Neuronal stem cell (in vitro differentiated cells): Measurements from ENCODE around the gene GPR139.

Source experiments
- DNase-seq: peaks from one replicate; pipeline ENCODE4 v3.0.0-alpha.2; 2013; ENCODE audit warnings: low spot score
- H2AFZ ChIP-seq: one replicate; pipeline ENCODE4 v1.6.1; 2013; ENCODE audit warnings: mild to moderate bottlenecking, low read length, inconsistent platforms
- H2AK5ac ChIP-seq: 2 replicates; pipeline ENCODE4 v1.6.1; 2013; ENCODE audit warnings: low read depth, mild to moderate bottlenecking, inconsistent platforms, low read length, moderate library complexity, mixed read lengths
- H2BK120ac ChIP-seq: 2 replicates; pipeline ENCODE4 v1.6.1; 2013; ENCODE audit warnings: low read depth, mild to moderate bottlenecking, inconsistent platforms, low read length, moderate library complexity, mixed read lengths
- H2BK12ac ChIP-seq: one replicate; pipeline ENCODE4 v1.6.1; 2013; ENCODE audit warnings: low read length, inconsistent platforms
- H2BK15ac ChIP-seq: 2 replicates; pipeline ENCODE4 v1.6.1; 2013; ENCODE audit warnings: mild to moderate bottlenecking, low read length, inconsistent platforms, mixed read lengths
- H2BK5ac ChIP-seq: one replicate; pipeline ENCODE4 v1.6.1; 2013; ENCODE audit warnings: inconsistent platforms, mild to moderate bottlenecking, low read length, moderate library complexity
- H3K14ac ChIP-seq: one replicate; pipeline ENCODE4 v1.6.1; 2013; ENCODE audit warnings: low read length, inconsistent platforms
- H3K18ac ChIP-seq: 2 replicates; pipeline ENCODE4 v1.6.1; 2013; ENCODE audit warnings: low read length, inconsistent platforms
- H3K23ac ChIP-seq: 2 replicates; pipeline ENCODE4 v1.6.1; 2013; ENCODE audit warnings: low read depth, mild to moderate bottlenecking, mixed read lengths, low read length, inconsistent platforms; ENCODE audit not compliant: poor library complexity
- H3K27ac ChIP-seq: replicated peaks from 3 replicates; pipeline ENCODE4 v1.5.1; 2013; ENCODE audit warnings: low read length, inconsistent platforms
- H3K27me3 ChIP-seq, 3 experiments: 2 replicates each; pipeline ENCODE4 v1.6.1; 2013; ENCODE audit warnings: low read length in 3 of 3, mild to moderate bottlenecking in 2 of 3, inconsistent platforms in 1 of 3, low read depth in 1 of 3, mixed read lengths in 1 of 3, moderate library complexity in 1 of 3; ENCODE audit not compliant: control insufficient read depth in 3 of 3, insufficient read depth in 3 of 3
- H3K36me3 ChIP-seq, 2 donors: replicated peaks in 1 of 2; 2 replicates each; pipeline ENCODE4 v1.6.1; 2013; ENCODE audit warnings: low read length in 2 of 2; ENCODE audit not compliant: control insufficient read depth in 2 of 2, insufficient read depth in 2 of 2
- H3K4ac ChIP-seq: 2 replicates; pipeline ENCODE4 v1.6.1; 2013; ENCODE audit warnings: inconsistent platforms, mild to moderate bottlenecking, low read length, moderate library complexity
- H3K4me1 ChIP-seq, 2 donors: 1 replicate in 1 of 2; 2 replicates in 1 of 2; pipeline ENCODE4 v1.6.1; 2013; ENCODE audit warnings: low read length in 2 of 2, low read depth in 1 of 2; ENCODE audit not compliant: control insufficient read depth in 2 of 2, insufficient read depth in 1 of 2
- H3K4me2 ChIP-seq: one replicate; pipeline ENCODE4 v1.6.1; 2013; ENCODE audit warnings: mild to moderate bottlenecking, low read length, inconsistent platforms; ENCODE audit not compliant: insufficient read depth, poor library complexity, severe bottlenecking
- H3K4me3 ChIP-seq, 2 donors: 2 replicates each; pipeline ENCODE4 v1.5.1; 2013; ENCODE audit warnings: low read length in 2 of 2, mild to moderate bottlenecking in 2 of 2, inconsistent platforms in 1 of 2, moderate library complexity in 1 of 2
- H3K79me1 ChIP-seq: one replicate; pipeline ENCODE4 v1.6.1; 2013; ENCODE audit warnings: low read depth, mild to moderate bottlenecking, inconsistent platforms, low read length, moderate library complexity
- H3K9ac ChIP-seq: one replicate; pipeline ENCODE4 v1.6.1; 2013; ENCODE audit warnings: mild to moderate bottlenecking, low read depth, low read length, inconsistent platforms; ENCODE audit not compliant: poor library complexity
- H3K9me3 ChIP-seq, 2 donors: replicated peaks in 1 of 2; 2 replicates each; pipeline versions ENCODE3 to v1.6.1; 2013; ENCODE audit warnings: low read length in 2 of 2, mild to moderate bottlenecking in 2 of 2, inconsistent platforms in 1 of 2, low read depth in 1 of 2, mixed read lengths in 1 of 2, moderate library complexity in 1 of 2; ENCODE audit not compliant: control insufficient read depth in 2 of 2, insufficient read depth in 1 of 2
- H4K8ac ChIP-seq: one replicate; pipeline ENCODE4 v1.6.1; 2013; ENCODE audit warnings: low read depth, mild to moderate bottlenecking, inconsistent platforms, low read length, moderate library complexity
- H4K91ac ChIP-seq: one replicate; pipeline ENCODE4 v1.6.1; 2013; ENCODE audit warnings: low read length, low read depth, mild to moderate bottlenecking, inconsistent platforms; ENCODE audit not compliant: poor library complexity
- WGBS, 2 donors: extraction: QIAGEN DNeasy Blood & Tissue Kit; methylation state at CpG; one replicate each; pipeline ENCODE4 v1.1.7; 2013; ENCODE audit warnings: missing lambda C conversion rate in 2 of 2, mixed read lengths in 1 of 2; ENCODE audit not compliant: insufficient read length in 2 of 2, insufficient replicate concordance in 1 of 2; ENCODE audit errors: extremely low coverage in 2 of 2; 5-methylcytosine and 5-hydroxymethylcytosine counted together

GPR139 gene

DNA sequence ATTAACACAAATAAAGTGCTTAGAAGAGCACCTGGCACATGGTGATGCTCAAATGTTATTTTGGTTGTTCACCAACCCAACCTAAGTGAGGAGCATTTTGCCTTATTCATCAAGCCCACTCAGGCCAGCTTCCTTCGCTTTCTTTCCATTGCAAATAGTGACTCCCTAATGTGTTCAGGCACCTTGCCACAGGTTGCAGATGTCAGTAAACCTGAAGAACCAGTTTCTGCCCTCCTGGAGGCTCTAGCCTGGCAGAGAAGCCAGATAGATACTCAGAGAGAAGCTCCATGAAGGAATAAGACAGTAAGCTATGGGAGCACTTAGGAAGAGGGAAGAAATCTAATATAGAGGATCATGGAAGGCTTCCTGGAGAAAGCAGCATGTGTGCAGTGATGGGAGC, 23.9 kb downstream of the GPR139 start:
- Histone ChIP-seq H4K91ac (no peak overlapping the region), H3K4me1 (peaks cover 0 to 2% of the 10 kb centered on the region in 2 donors), H2BK5ac (no peak overlapping the region), H2AK5ac (no peak overlapping the region), H3K27ac (no peak overlapping the region), H2BK12ac (no peak overlapping the region), H3K27me3 (no peaks in the 10 kb centered on the region), H3K23ac (no peak overlapping the region), H3K14ac (no peak overlapping the region), H4K8ac (no peak overlapping the region), H3K79me1 (no peaks in the 10 kb centered on the region), H3K18ac (no peak overlapping the region), H2BK120ac (no peak overlapping the region), H3K4me2 (no peak overlapping the region), H2BK15ac (no peak overlapping the region), H3K4me3 (no peak overlapping the region), H3K36me3 (no peaks in the 10 kb centered on the region), H3K4ac (no peak overlapping the region), H3K9ac (no peak overlapping the region), H3K9me3 (no peaks in the 10 kb centered on the region), H2AFZ (no peak overlapping the region)
- no peak for DNase-seq
- WGBS, 2 donors = no CpG with 5 or more reads among the region's 1 CpG

GRCh38 chr16:20045886-20046285, 27.8 kb downstream of the GPR139 start:
- H3K9ac ChIP-seq = no peak overlapping the region
- no peaks in the 10 kb centered on the region for H3K79me1 ChIP-seq
- no peak overlapping the region for H3K4me3 ChIP-seq
- no peak overlapping the region for H2BK15ac ChIP-seq
- no peaks in the 10 kb centered on the region for H3K9me3 ChIP-seq
- H3K36me3 ChIP-seq = no peaks in the 10 kb centered on the region
- H3K27me3 ChIP-seq = no peaks in the 10 kb centered on the region
- H2BK5ac ChIP-seq = no peak overlapping the region
- H2AFZ ChIP-seq = no peak overlapping the region
- H4K91ac ChIP-seq = no peak overlapping the region
- H2BK120ac ChIP-seq = no peak overlapping the region
- no CpG with 5 or more reads among the region's 3 CpGs for WGBS, 2 donors
- no peak overlapping the region for H3K27ac ChIP-seq
- H3K14ac ChIP-seq = no peak overlapping the region
- no peak for DNase-seq
- H3K18ac ChIP-seq = no peak overlapping the region
- no peak overlapping the region for H3K4me2 ChIP-seq
- H2AK5ac ChIP-seq = no peak overlapping the region
- no peak overlapping the region for H3K23ac ChIP-seq
- H3K4me1 ChIP-seq = peaks cover 0 to 2% of the 10 kb centered on the region in 2 donors
- H2BK12ac ChIP-seq = no peak overlapping the region
- no peak overlapping the region for H3K4ac ChIP-seq
- H4K8ac ChIP-seq = no peak overlapping the region

- no peak overlapping the region for H2BK5ac ChIP-seq
- no peak overlapping the region for H3K23ac ChIP-seq
- no peak overlapping the region for H3K9ac ChIP-seq
- H3K27me3 ChIP-seq = no peaks in the 10 kb centered on the region
- H3K14ac ChIP-seq = no peak overlapping the region
- H3K9me3 ChIP-seq = no peaks in the 10 kb centered on the region
- H4K91ac ChIP-seq = no peak overlapping the region
- H4K8ac ChIP-seq = no peak overlapping the region
- no peaks in the 10 kb centered on the region for H3K79me1 ChIP-seq
- DNase-seq = no peak
- H3K4ac ChIP-seq = no peak overlapping the region
- H3K4me2 ChIP-seq = no peak overlapping the region
- peaks cover 0 to 2% of the 10 kb centered on the region in 2 donors for H3K4me1 ChIP-seq
- H2BK120ac ChIP-seq = no peak overlapping the region
- H2BK12ac ChIP-seq = no peak overlapping the region
- no peak overlapping the region for H3K18ac ChIP-seq
- no peaks in the 10 kb centered on the region for H3K36me3 ChIP-seq
- H3K27ac ChIP-seq = no peak overlapping the region
- H3K4me3 ChIP-seq = no peak overlapping the region
- no peak overlapping the region for H2AFZ ChIP-seq
- no peak overlapping the region for H2BK15ac ChIP-seq
- no CpG with 5 or more reads among the region's 2 CpGs for WGBS, 2 donors
- no peak overlapping the region for H2AK5ac ChIP-seq
Measured at GRCh38 chr16:20042848-20043247, 30.8 kb downstream of the GPR139 start.

GRCh38 chr16:20041924-20042596, 31.6 kb downstream of the GPR139 start:
- Histone ChIP-seq H3K4ac (no peak overlapping the region), H3K9ac (no peak overlapping the region), H3K36me3 (no peaks in the 10 kb centered on the region), H3K14ac (no peak overlapping the region), H3K27ac (no peak overlapping the region), H2BK12ac (no peak overlapping the region), H3K23ac (no peak overlapping the region), H4K91ac (no peak overlapping the region), H3K18ac (no peak overlapping the region), H2BK120ac (no peak overlapping the region), H4K8ac (no peak overlapping the region), H3K9me3 (no peaks in the 10 kb centered on the region), H3K4me3 (no peak overlapping the region), H3K27me3 (no peaks in the 10 kb centered on the region), H2AK5ac (no peak overlapping the region), H3K4me1 (peaks cover 0 to 2% of the 10 kb centered on the region in 2 donors), H2AFZ (no peak overlapping the region), H2BK5ac (no peak overlapping the region), H3K79me1 (no peaks in the 10 kb centered on the region), H3K4me2 (no peak overlapping the region), H2BK15ac (no peak overlapping the region)
- no CpG with 5 or more reads among the region's 4 CpGs for WGBS, 2 donors
- DNase-seq = no peak
